NCI-H1694 (cell line): Measurements from ENCODE around the gene DCBLD1.

ENCODE experiments used
- DNase-seq: peaks from one replicate; lab custom pipeline; 2025; lab: John Stamatoyannopoulos, UW

Gene DCBLD1

GRCh38 chr6:117558818-117559217, 76.3 kb downstream of the DCBLD1 start:
- no peak for DNase-seq

- DNase-seq = no peak
Measured at GRCh38 chr6:117559299-117559698, 76.8 kb downstream of the DCBLD1 start.

- DNase-seq = no peak
Measured at GRCh38 chr6:117561128-117561527, 78.7 kb downstream of the DCBLD1 start.

GRCh38 chr6:117564681-117565080, 82.2 kb downstream of the DCBLD1 start:
- no peak for DNase-seq

- DNase-seq = no peak
Measured at GRCh38 chr6:117568247-117568646, 85.8 kb downstream of the DCBLD1 start.

- no peak for DNase-seq
Measured at GRCh38 chr6:117568831-117569410, 86.4 kb downstream of the DCBLD1 start.

- DNase-seq = no peak
Measured at GRCh38 chr6:117573006-117573680, 90.7 kb downstream of the DCBLD1 start.

GRCh38 chr6:117574198-117574597, 91.7 kb downstream of the DCBLD1 start:
- DNase-seq = no peak

- no peak for DNase-seq
Measured at GRCh38 chr6:117585647-117586046, 103.2 kb downstream of the DCBLD1 start.

- DNase-seq = no peak
Measured at GRCh38 chr6:117590447-117590846, 108.0 kb downstream of the DCBLD1 start.

- DNase-seq = no peak
Measured at GRCh38 chr6:117591405-117591804, 108.9 kb downstream of the DCBLD1 start.

- DNase-seq = no peak
Measured at GRCh38 chr6:117592983-117593759, 110.7 kb downstream of the DCBLD1 start.

GRCh38 chr6:117595099-117595923, 112.8 kb downstream of the DCBLD1 start:
- no peak for DNase-seq

GRCh38 chr6:117597755-117598154, 115.3 kb downstream of the DCBLD1 start:
- no peak for DNase-seq
